Peyer's patch (tissue), 4 donors: ENCODE results near the gene CLCN4.

Experiments used
- POLR2A ChIP-seq, 2 donors: fragments of 450-650 bp; IDR thresholded peaks; one replicate each; pipeline ENCODE4 v1.5.1; 2017; ENCODE audit warnings: antibody characterized with exemption in 2 of 2, mild to moderate bottlenecking in 2 of 2, moderate library complexity in 2 of 2
- TF ChIP-seq, protein P1 (sequence below), 6 experiments: fragments of 450-650 bp in 4 of 6; fragments of 200-600 bp in 2 of 6; sonication (generic) in 1 of 6; IDR thresholded peaks; one replicate each; pipeline ENCODE4 v1.5.1; 2017 to 2019; ENCODE audit warnings: antibody characterized with exemption in 6 of 6, mild to moderate bottlenecking in 3 of 6, moderate library complexity in 1 of 6

DNA sequence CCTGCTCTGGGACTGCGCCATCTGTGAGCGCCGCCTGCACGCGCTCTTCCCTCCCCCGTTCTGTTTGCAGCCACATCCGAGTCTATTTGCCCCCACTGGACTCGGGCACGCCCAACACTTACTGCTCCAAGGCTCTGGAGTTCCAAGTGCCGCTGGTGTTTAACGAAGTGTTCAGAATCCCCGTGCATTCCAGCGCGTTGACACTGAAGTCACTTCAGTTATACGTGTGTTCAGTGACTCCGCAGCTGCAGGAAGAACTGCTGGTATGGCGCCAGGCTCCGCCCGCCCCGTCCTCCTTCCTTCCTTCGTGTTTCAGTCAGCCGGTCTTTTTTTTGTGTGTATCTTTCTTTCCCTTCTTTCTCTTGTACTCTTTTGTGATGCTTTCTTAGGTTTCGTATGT lies 30.7 kb upstream of the CLCN4 start:
- TF ChIP-seq POLR2A (IDR thresholded peaks at IDR 0.05): no peak
- TF ChIP-seq, protein P1, sequence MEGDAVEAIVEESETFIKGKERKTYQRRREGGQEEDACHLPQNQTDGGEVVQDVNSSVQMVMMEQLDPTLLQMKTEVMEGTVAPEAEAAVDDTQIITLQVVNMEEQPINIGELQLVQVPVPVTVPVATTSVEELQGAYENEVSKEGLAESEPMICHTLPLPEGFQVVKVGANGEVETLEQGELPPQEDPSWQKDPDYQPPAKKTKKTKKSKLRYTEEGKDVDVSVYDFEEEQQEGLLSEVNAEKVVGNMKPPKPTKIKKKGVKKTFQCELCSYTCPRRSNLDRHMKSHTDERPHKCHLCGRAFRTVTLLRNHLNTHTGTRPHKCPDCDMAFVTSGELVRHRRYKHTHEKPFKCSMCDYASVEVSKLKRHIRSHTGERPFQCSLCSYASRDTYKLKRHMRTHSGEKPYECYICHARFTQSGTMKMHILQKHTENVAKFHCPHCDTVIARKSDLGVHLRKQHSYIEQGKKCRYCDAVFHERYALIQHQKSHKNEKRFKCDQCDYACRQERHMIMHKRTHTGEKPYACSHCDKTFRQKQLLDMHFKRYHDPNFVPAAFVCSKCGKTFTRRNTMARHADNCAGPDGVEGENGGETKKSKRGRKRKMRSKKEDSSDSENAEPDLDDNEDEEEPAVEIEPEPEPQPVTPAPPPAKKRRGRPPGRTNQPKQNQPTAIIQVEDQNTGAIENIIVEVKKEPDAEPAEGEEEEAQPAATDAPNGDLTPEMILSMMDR (IDR thresholded peaks at IDR 0.05): no peak
